Measurements from ENCODE around the gene KIF4A. TPM values are rescaled to one million over a fixed set of nuclear protein-coding genes. Genes with fewer than 3 reads are reported as not detected.
"Not testable (repeated sequence)": the region's sequence is repeated elsewhere in the genome, so short reads cannot be mapped to it uniquely, and the experiment has no call there.

KIF4A gene
- total and polyA plus RNA-seq, 10 of the 15 experiments (the other 5 are each of a cell fraction or from before 2014, with no cell fraction given): 10.8 to 28.8 (median 22.5) TPM

GRCh38 chrX:70241501-70241900 is 48.4 kb upstream of the KIF4A start:
- no peak overlapping the region for H3K4me3 ChIP-seq
- ATAC-seq (no peak), DNase-seq (ENCODE audit: low read depth, low spot score) (no peak), FAIRE-seq (no peak)
- ChIA-PET POLR2A (no interaction called here), SMC1A (ENCODE audit: uncharacterized antibody, unreplicated experiment) (no interaction called here), CTCF (no interaction called here), RAD21 (ENCODE audit: unreplicated experiment) (no interaction called here)
- intact Hi-C loops (cut with micrococcal nuclease; ENCODE audit: unreplicated experiment) (no loop called here), in situ Hi-C loops (cut with MboI) (no loop called here)
- H3K27me3 ChIP-seq (replicated peaks in 1 of 2; ENCODE audit: control insufficient read depth in 2 of 2, insufficient read depth in 2 of 2, low read length in 1 of 2): no peaks in the 10 kb centered on the region
- TF ChIP-seq IKZF2 (IDR thresholded peaks at IDR 0.05) (no peak), BHLHE40 (IDR thresholded peaks at IDR 0.05; ENCODE audit: borderline replicate concordance in 1 of 2, low read depth in 2 of 2, low read length in 1 of 2) (no peak), SMARCA5 (IDR thresholded peaks at IDR 0.05) (no peak), DPF2 (IDR thresholded peaks at IDR 0.05) (no peak), GABPA (IDR thresholded peaks at IDR 0.05; ENCODE audit: low read depth) (no peak), MTA2 (IDR thresholded peaks at IDR 0.05; ENCODE audit: low read depth) (no peak), SMC3 (IDR thresholded peaks at IDR 0.05; ENCODE audit: borderline replicate concordance, low read length) (no peak), BCL11A (IDR thresholded peaks at IDR 0.05; ENCODE audit: low read depth, low read length) (no peak)
- H3K4me1 ChIP-seq (ENCODE audit: control insufficient read depth, insufficient read depth, low read length): no peaks in the 10 kb centered on the region
- 29% methylated on average over 2 of the region's 2 CpGs for WGBS (ENCODE audit: insufficient coverage, insufficient replicate concordance, low lambda C conversion rate, missing lambda C conversion rate)
- H3K27ac ChIP-seq (ENCODE audit: control insufficient read depth, insufficient read depth): no peak overlapping the region
- no peaks in the 10 kb centered on the region for H3K36me3 ChIP-seq (ENCODE audit: control insufficient read depth in 2 of 2, insufficient read depth in 2 of 2, low read length in 1 of 2)
- H3K4me2 ChIP-seq (ENCODE audit: control insufficient read depth, insufficient read depth): no peak overlapping the region
- no peaks in the 10 kb centered on the region for H3K79me2 ChIP-seq (ENCODE audit: control insufficient read depth, insufficient read depth, low read length)
- H2AFZ ChIP-seq (ENCODE audit: control insufficient read depth, low read depth, low read length): no peak overlapping the region
- no peak overlapping the region for H3K9ac ChIP-seq (ENCODE audit: control insufficient read depth, insufficient read depth, low read length)
- BruUV-seq (replicated peaks): no TSS peak
- no peaks in the 10 kb centered on the region for H4K20me1 ChIP-seq (ENCODE audit: control insufficient read depth, insufficient read depth)
- H3K9me3 ChIP-seq (replicated peaks; ENCODE audit: control insufficient read depth, insufficient read depth, low read length): no peaks in the 10 kb centered on the region

GRCh38 chrX:70243601-70244000 is 46.3 kb upstream of the KIF4A start:
- SMC1A ChIA-PET (ENCODE audit: uncharacterized antibody, unreplicated experiment); POLR2A ChIA-PET; in situ Hi-C loops (cut with MboI); H3K9me3 ChIP-seq (replicated peaks; ENCODE audit: control insufficient read depth, insufficient read depth, low read length); H3K4me1 ChIP-seq (ENCODE audit: control insufficient read depth, insufficient read depth, low read length); BruUV-seq (replicated peaks); H4K20me1 ChIP-seq (ENCODE audit: control insufficient read depth, insufficient read depth); intact Hi-C loops (cut with micrococcal nuclease; ENCODE audit: unreplicated experiment); H3K4me3 ChIP-seq; H2AFZ ChIP-seq (ENCODE audit: control insufficient read depth, low read depth, low read length); H3K4me2 ChIP-seq (ENCODE audit: control insufficient read depth, insufficient read depth); H3K27me3 ChIP-seq (replicated peaks in 1 of 2; ENCODE audit: control insufficient read depth in 2 of 2, insufficient read depth in 2 of 2, low read length in 1 of 2); H3K9ac ChIP-seq (ENCODE audit: control insufficient read depth, insufficient read depth, low read length); H3K79me2 ChIP-seq (ENCODE audit: control insufficient read depth, insufficient read depth, low read length); H3K36me3 ChIP-seq (ENCODE audit: control insufficient read depth in 2 of 2, insufficient read depth in 2 of 2, low read length in 1 of 2); RAD21 ChIA-PET (ENCODE audit: unreplicated experiment); CTCF ChIA-PET; H3K27ac ChIP-seq (ENCODE audit: control insufficient read depth, insufficient read depth); ATAC-seq; FAIRE-seq; DNase-seq (ENCODE audit: low read depth, low spot score): not testable (repeated sequence)
- WGBS (ENCODE audit: insufficient coverage, insufficient replicate concordance, low lambda C conversion rate, missing lambda C conversion rate): 52% methylated on average over 5 of the region's 5 CpGs

All from GM12878 (cell line).